OCI-LY7 (cell line): ENCODE data around the gene FHDC1. TPM values are rescaled to one million over a fixed set of nuclear protein-coding genes. Genes with fewer than 3 reads are reported as not detected.

ENCODE experiments used
- BruUV-seq: library from RNA; stranded (reverse); fragments of 400-500 nt; replicated peaks from 2 replicates; lab custom pipeline; 2021; lab: Mats Ljungman, UMichigan
- CTCF ChIA-PET: fragments of 300-600 bp; sonication (Branson Sonifier 250); formaldehyde crosslinking; loops from one replicate; lab custom pipeline; 2022; ENCODE audit warnings: antibody characterized with exemption; ENCODE audit not compliant: unreplicated experiment; lab: Charles Lee
- POLR2A ChIA-PET: fragments of 300-600 bp; sonication (Branson Sonifier 250); formaldehyde crosslinking; loops from one replicate; lab custom pipeline; 2022; ENCODE audit warnings: antibody characterized with exemption; lab: Charles Lee
- DNase-seq: peaks from one replicate; pipeline ENCODE4 v3.0.0-alpha.2; 2015; ENCODE audit warnings: low spot score
- H2AFZ ChIP-seq: fragments of 200-600 bp; sonication (generic), shearing (Covaris generic); 2 replicates; pipeline ENCODE4 v1.6.1; 2014; ENCODE audit warnings: mild to moderate bottlenecking, antibody characterized with exemption, low read length, moderate library complexity
- H3K27ac ChIP-seq: fragments of 200-600 bp; sonication (generic); 2 replicates; pipeline ENCODE4 v1.5.1; 2014; ENCODE audit warnings: mixed run types, low read depth, mild to moderate bottlenecking, moderate library complexity, low read length, inconsistent platforms; ENCODE audit not compliant: poor library complexity, severe bottlenecking
- H3K36me3 ChIP-seq: fragments of 200-600 bp; sonication (generic); 2 replicates; pipeline ENCODE4 v1.6.1; 2014; ENCODE audit warnings: mild to moderate bottlenecking, antibody characterized with exemption, low read length, moderate library complexity, mixed read lengths; ENCODE audit not compliant: insufficient read depth
- H3K4me1 ChIP-seq: fragments of 200-600 bp; sonication (generic); 2 replicates; pipeline ENCODE4 v1.5.1; 2014; ENCODE audit warnings: mild to moderate bottlenecking, low read length; ENCODE audit not compliant: insufficient read depth, poor library complexity, severe bottlenecking
- H3K4me2 ChIP-seq: fragments of 200-600 bp; sonication (generic); 2 replicates; pipeline ENCODE4 v1.6.1; 2014; ENCODE audit warnings: mild to moderate bottlenecking, low read length
- H3K4me3 ChIP-seq: fragments of 200-600 bp; sonication (generic); 2 replicates; pipeline ENCODE4 v1.5.1; 2014; ENCODE audit warnings: mild to moderate bottlenecking, low read depth, low read length; ENCODE audit not compliant: poor library complexity, severe bottlenecking
- H3K79me2 ChIP-seq: fragments of 200-600 bp; sonication (generic); 2 replicates; pipeline ENCODE4 v1.6.1; 2016; ENCODE audit warnings: low read depth, mild to moderate bottlenecking, low read length, moderate library complexity, mixed read lengths; ENCODE audit not compliant: insufficient read depth
- H3K9me2 ChIP-seq: fragments of 200-600 bp; sonication (generic); 2 replicates; pipeline ENCODE4 v1.6.1; 2016; ENCODE audit warnings: mild to moderate bottlenecking, low read length, mixed read lengths; ENCODE audit not compliant: insufficient read depth
- H3K9me3 ChIP-seq: fragments of 200-600 bp; sonication (generic); 2 replicates; pipeline ENCODE4 v1.6.1; 2014; ENCODE audit warnings: mild to moderate bottlenecking, mixed run types, low read length, mixed read lengths
- H4K20me1 ChIP-seq: fragments of 200-600 bp; sonication (generic); 2 replicates; pipeline ENCODE4 v1.6.1; 2014; ENCODE audit warnings: mild to moderate bottlenecking, antibody characterized with exemption, low read length, moderate library complexity, mixed read lengths; ENCODE audit not compliant: insufficient read depth
- CTCF ChIP-seq: fragments of 200-600 bp; sonication (generic); conservative IDR thresholded peaks from 2 replicates; pipeline ENCODE4 v1.5.1; 2014; ENCODE audit warnings: mild to moderate bottlenecking, antibody characterized with exemption, low read length, moderate library complexity, mixed read lengths
- EZH2phosphoT487 ChIP-seq: fragments of 200-600 bp; sonication (generic); IDR thresholded peaks from 2 replicates; pipeline ENCODE4 v1.6.1; 2018; ENCODE audit warnings: low read depth, borderline replicate concordance, mild to moderate bottlenecking, mixed run types, antibody characterized with exemption, low read length, moderate library complexity, mixed read lengths
- intact Hi-C: fragments of 100-400 bp; cut with micrococcal nuclease; formaldehyde crosslinking; loops from one replicate; pipeline ENCODE4 v1.10.0; 2022; ENCODE audit not compliant: unreplicated experiment
- total RNA-seq, 2 experiments: library from RNA; depleted of rRNA in 1 of 2; stranded (reverse); fragments of >200 nt in 1 of 2; shearing (Covaris generic) in 1 of 2; gene quantifications; 2 replicates each; pipeline ENCODE4 v1.2.3, GENCODE V29; 2014 to 2022

The FHDC1 gene
- total RNA-seq, 2 experiments from 2014 or later, result 0.04 to 0.13 TPM

- intact Hi-C loops, result no loop called here
- no TSS peak for BruUV-seq
- Histone ChIP-seq H3K4me2 (no peak overlapping the region), H3K27ac (no peak overlapping the region), H3K9me2 (no peaks in the 10 kb centered on the region), H2AFZ (no peak overlapping the region), H3K9me3 (no peaks in the 10 kb centered on the region), H4K20me1 (no peaks in the 10 kb centered on the region), H3K4me3 (no peak overlapping the region), H3K4me1 (no peaks in the 10 kb centered on the region), H3K79me2 (no peaks in the 10 kb centered on the region), H3K36me3 (no peaks in the 10 kb centered on the region)
- POLR2A ChIA-PET, result interaction anchor here (0.6 kb wide), 1 partner anchor 94 kb away, joined by 5 read pairs; no protein-coding TSS in a partner anchor
- DNase-seq, result no peak
- TF ChIP-seq EZH2phosphoT487, result no peak
- TF ChIP-seq CTCF, result no peak
- CTCF ChIA-PET, result no interaction called here
Observed at GRCh38 chr4:153028535-153028934, 92.4 kb downstream of the FHDC1 start.

Other genes starting within 250 kb of the FHDC1 start
- gene TIGD4, start 156.6 kb upstream of the FHDC1 start, total RNA-seq (2014; rRNA removed; shearing (Covaris generic)), result 1.1 and 1.5 TPM in 2 replicates
- 1.0 and 1.2 TPM in 2 replicates for gene TIGD4, start 156.6 kb upstream of the FHDC1 start, total RNA-seq (2022)
- 24.8 and 29.3 TPM in 2 replicates for gene ARFIP1, start 156.4 kb upstream of the FHDC1 start, total RNA-seq (2014; rRNA removed; shearing (Covaris generic))
- gene ARFIP1, start 156.4 kb upstream of the FHDC1 start, total RNA-seq (2022), result 19.0 and 27.0 TPM in 2 replicates